PC-9 (cell line): Measurements from ENCODE around the gene NRG3. TPM values are rescaled to one million over a fixed set of nuclear protein-coding genes. Genes with fewer than 3 reads are reported as not detected.

Source experiments
- BruUV-seq: library from RNA; stranded (reverse); fragments of 400-500 nt; replicated peaks from 2 replicates; lab custom pipeline; 2021; lab: Mats Ljungman, UMichigan
- CTCF ChIA-PET: fragments of 300-600 bp; sonication (Branson Sonifier 250); formaldehyde crosslinking; loops from one replicate; lab custom pipeline; 2022; ENCODE audit warnings: antibody characterized with exemption; lab: Charles Lee
- POLR2A ChIA-PET: fragments of 300-600 bp; sonication (Branson Sonifier 250); formaldehyde crosslinking; loops from one replicate; lab custom pipeline; 2022; ENCODE audit warnings: antibody characterized with exemption; ENCODE audit not compliant: unreplicated experiment; lab: Charles Lee
- DNase-seq, 2 experiments: peaks; one replicate each; pipeline versions ENCODE4 v3.0.0 to v3.0.0-alpha.2; 2015 to 2022; ENCODE audit warnings: mixed read lengths in 1 of 2
- H2AFZ ChIP-seq: fragments of 200-600 bp; sonication (generic); 2 replicates; pipeline ENCODE4 v1.8.1; 2017; ENCODE audit warnings: antibody characterized with exemption
- H3F3A ChIP-seq: fragments of 200-600 bp; sonication (generic); 2 replicates; pipeline ENCODE4 v1.8.1; 2017; ENCODE audit warnings: antibody characterized with exemption, mild to moderate bottlenecking, low read depth; ENCODE audit not compliant: insufficient read depth
- H3K27ac ChIP-seq: fragments of 200-600 bp; sonication (generic); 2 replicates; pipeline ENCODE4 v1.6.1; 2016; ENCODE audit warnings: mixed run types
- H3K27me3 ChIP-seq: fragments of 200-600 bp; sonication (generic); 2 replicates; pipeline ENCODE4 v1.6.1; 2016; ENCODE audit warnings: low read depth, mixed run types; ENCODE audit not compliant: insufficient read depth
- H3K36me3 ChIP-seq: fragments of 200-600 bp; sonication (generic); 2 replicates; pipeline ENCODE4 v1.6.1; 2016; ENCODE audit warnings: low read depth, mixed run types
- H3K4me1 ChIP-seq: fragments of 200-600 bp; sonication (generic); replicated peaks from 2 replicates; pipeline ENCODE4 v1.6.1; 2016; ENCODE audit warnings: mixed run types; ENCODE audit not compliant: insufficient read depth
- H3K4me2 ChIP-seq: fragments of 200-600 bp; sonication (generic); 2 replicates; pipeline ENCODE4 v1.6.1; 2017; ENCODE audit warnings: mixed run types
- H3K4me3 ChIP-seq: fragments of 200-600 bp; sonication (generic); 2 replicates; pipeline ENCODE4 v1.6.1; 2016; ENCODE audit warnings: mixed run types
- H3K79me2 ChIP-seq: fragments of 200-600 bp; sonication (generic); 2 replicates; pipeline ENCODE4 v1.6.1; 2017; ENCODE audit warnings: low read depth, mixed run types
- H3K9me2 ChIP-seq: fragments of 200-600 bp; sonication (generic); 2 replicates; pipeline ENCODE4 v1.8.1; 2017; ENCODE audit warnings: mild to moderate bottlenecking; ENCODE audit not compliant: insufficient read depth
- H3K9me3 ChIP-seq: fragments of 200-600 bp; sonication (generic); 2 replicates; pipeline ENCODE4 v1.8.1; 2016; ENCODE audit warnings: low read depth; ENCODE audit not compliant: insufficient read depth
- H4K20me1 ChIP-seq: fragments of 200-600 bp; sonication (generic); 2 replicates; pipeline ENCODE4 v1.8.1; 2017; ENCODE audit not compliant: insufficient read depth
- CTCF ChIP-seq: fragments of 200-600 bp; sonication (generic); conservative IDR thresholded peaks from 2 replicates; pipeline ENCODE4 v1.6.1; 2017; ENCODE audit warnings: mixed run types, antibody characterized with exemption, mild to moderate bottlenecking, moderate library complexity
- EZH2 ChIP-seq: fragments of 200-600 bp; sonication (generic); IDR thresholded peaks from 2 replicates; pipeline ENCODE4 v1.8.0; 2017; ENCODE audit warnings: antibody characterized with exemption, low read depth
- intact Hi-C: fragments of 100-400 bp; cut with micrococcal nuclease; formaldehyde crosslinking; loops from one replicate; pipeline ENCODE4 v1.10.0; 2022; ENCODE audit not compliant: unreplicated experiment
- total RNA-seq: library from RNA; stranded (reverse); gene quantifications from 2 replicates; pipeline ENCODE4 v1.2.3, GENCODE V29; 2021

Gene NRG3
- total RNA-seq, 1 experiment from 2014 or later, result not detected

DNA sequence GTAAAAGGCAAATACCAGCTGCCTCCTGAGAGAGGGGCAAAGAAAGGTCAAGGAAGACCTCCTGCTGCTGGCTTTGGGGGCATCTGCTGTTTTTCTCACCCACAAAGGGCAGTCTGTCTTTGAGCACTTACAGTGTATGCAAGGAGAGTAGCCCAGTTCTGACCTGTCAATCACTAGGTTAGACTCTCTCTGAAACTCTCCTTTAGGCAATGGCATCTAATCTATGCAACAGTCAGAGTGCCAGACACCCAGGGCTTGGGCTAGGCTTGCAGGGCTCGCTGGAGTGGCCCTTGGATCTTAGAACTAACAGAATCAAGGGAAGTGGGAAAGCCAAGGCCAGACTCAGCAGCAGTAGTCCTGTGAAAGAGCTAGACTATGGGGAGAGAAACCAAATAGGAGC, 522.9 kb downstream of the NRG3 start:
- no peak overlapping the region for H3K27ac ChIP-seq
- H3K4me2 ChIP-seq, result no peak overlapping the region
- no peak overlapping the region for H2AFZ ChIP-seq
- H4K20me1 ChIP-seq, result no peaks in the 10 kb centered on the region
- H3K4me3 ChIP-seq, result no peak overlapping the region
- no peaks in the 10 kb centered on the region for H3K36me3 ChIP-seq
- TF ChIP-seq CTCF (no peak), EZH2 (no peak)
- BruUV-seq, result no TSS peak
- intact Hi-C loops, result no loop called here
- no peaks in the 10 kb centered on the region for H3F3A ChIP-seq
- H3K9me3 ChIP-seq, result no peaks in the 10 kb centered on the region
- POLR2A ChIA-PET, result no interaction called here
- no peaks in the 10 kb centered on the region for H3K9me2 ChIP-seq
- no peaks in the 10 kb centered on the region for H3K79me2 ChIP-seq
- DNase-seq, result no peak
- CTCF ChIA-PET, result no interaction called here
- no peaks in the 10 kb centered on the region for H3K4me1 ChIP-seq
- no peaks in the 10 kb centered on the region for H3K27me3 ChIP-seq

GRCh38 chr10:82399850-82400249, 524.9 kb downstream of the NRG3 start:
- TF ChIP-seq EZH2 (no peak), CTCF (no peak)
- intact Hi-C loops, result no loop called here
- Histone ChIP-seq H3K9me2 (no peaks in the 10 kb centered on the region), H3K36me3 (no peaks in the 10 kb centered on the region), H2AFZ (no peak overlapping the region), H3K4me3 (no peak overlapping the region), H3K4me2 (no peak overlapping the region), H3K27me3 (no peaks in the 10 kb centered on the region), H4K20me1 (no peaks in the 10 kb centered on the region), H3K4me1 (no peaks in the 10 kb centered on the region), H3K79me2 (no peaks in the 10 kb centered on the region), H3K27ac (no peak overlapping the region), H3K9me3 (no peaks in the 10 kb centered on the region), H3F3A (no peaks in the 10 kb centered on the region)
- ChIA-PET POLR2A (interaction anchor here (0.7 kb wide), 1 partner anchor 350 kb away, joined by 22 read pairs; no protein-coding TSS in a partner anchor), CTCF (no interaction called here)
- no TSS peak for BruUV-seq
- no peak for DNase-seq

DNA sequence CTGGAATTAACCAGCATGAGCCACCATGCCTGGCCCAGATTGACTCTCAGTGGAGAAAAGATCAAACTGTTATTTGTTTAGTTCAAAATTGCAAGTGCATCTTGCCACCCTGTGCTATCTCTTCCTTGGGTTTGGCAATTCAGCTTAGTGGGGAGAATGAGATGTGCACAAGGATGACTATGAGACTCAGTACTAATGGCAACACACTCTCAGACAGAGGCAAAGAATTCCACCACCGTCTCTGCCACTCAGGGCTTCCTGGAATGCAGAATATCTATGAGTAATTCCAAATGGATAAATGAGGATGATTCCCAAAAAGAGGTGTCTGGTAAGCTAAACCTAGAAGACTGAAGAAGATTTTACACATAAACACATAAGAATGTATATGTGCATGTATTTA, 525.8 kb downstream of the NRG3 start:
- H3K4me1 ChIP-seq, result no peaks in the 10 kb centered on the region
- ChIA-PET POLR2A (no interaction called here), CTCF (no interaction called here)
- no peaks in the 10 kb centered on the region for H3K9me2 ChIP-seq
- H3K79me2 ChIP-seq, result no peaks in the 10 kb centered on the region
- DNase-seq, result no peak
- H3K27ac ChIP-seq, result no peak overlapping the region
- H3K27me3 ChIP-seq, result no peaks in the 10 kb centered on the region
- H2AFZ ChIP-seq, result no peak overlapping the region
- H3F3A ChIP-seq, result no peaks in the 10 kb centered on the region
- intact Hi-C loops, result no loop called here
- H3K4me3 ChIP-seq, result no peak overlapping the region
- H3K36me3 ChIP-seq, result no peaks in the 10 kb centered on the region
- no peaks in the 10 kb centered on the region for H3K9me3 ChIP-seq
- TF ChIP-seq EZH2, result no peak
- TF ChIP-seq CTCF, result no peak
- H3K4me2 ChIP-seq, result no peak overlapping the region
- H4K20me1 ChIP-seq, result no peaks in the 10 kb centered on the region
- no TSS peak for BruUV-seq
